Measurements from ENCODE around the gene PABPN1L. TPM values are rescaled to one million over a fixed set of nuclear protein-coding genes. Genes with fewer than 3 reads are reported as not detected.

Gene PABPN1L
- total and polyA plus RNA-seq, 2 donors (not counting 1 experiment from before 2014, with no cell fraction given), result 0.21 to 0.84 TPM

DNA sequence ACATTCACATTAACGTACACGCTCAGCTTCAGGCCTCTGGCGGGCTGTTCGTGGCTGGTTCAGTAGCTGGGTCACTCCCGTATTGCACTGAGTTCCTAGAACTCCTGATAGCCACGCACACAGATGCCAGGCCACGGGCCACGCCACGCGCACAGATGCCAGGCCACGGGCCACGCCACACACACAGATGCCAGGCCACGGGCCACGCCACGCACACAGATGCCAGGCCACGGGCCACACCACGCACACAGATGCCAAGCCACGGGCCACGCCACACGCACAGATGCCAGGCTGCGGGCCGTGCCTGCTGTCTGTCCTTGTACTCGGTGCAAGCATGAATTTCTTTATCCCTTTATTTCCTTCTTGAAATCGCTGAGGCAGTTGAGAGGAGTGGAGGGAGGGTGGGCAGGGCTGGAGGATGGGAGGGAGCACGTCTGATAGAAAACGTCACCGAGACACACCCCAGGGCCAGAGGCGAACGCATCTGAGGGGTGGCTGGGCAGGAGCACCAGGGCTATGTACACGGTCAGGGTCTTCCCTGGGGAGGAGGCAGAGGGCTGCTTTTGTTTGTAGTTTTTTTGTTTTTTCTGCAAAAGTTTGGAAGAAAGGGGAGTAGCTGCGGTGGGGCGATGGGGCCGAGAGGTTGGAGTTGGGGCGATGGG is 8.6 kb upstream of the PABPN1L start:
- H3K4me3 Mint-ChIP-seq, result no peak overlapping the region
- ATAC-seq (ENCODE audit: low read depth), result no peak
- no peak overlapping the region for H3K4me3 ChIP-seq (ENCODE audit: control extremely low read depth in 1 of 5, extremely low read depth in 1 of 5, insufficient read depth in 1 of 5, low read depth in 2 of 5, low read length in 4 of 5)
- peaks cover 0 to 41% of the 10 kb centered on the region in 2 experiments for H3K36me3 ChIP-seq (replicated peaks in 1 of 2; ENCODE audit: control extremely low read depth in 1 of 2, control insufficient read depth in 1 of 2, extremely low read depth in 1 of 2, insufficient read depth in 2 of 2, low read length in 1 of 2)
- H3K4me1 ChIP-seq (ENCODE audit: control insufficient read depth in 2 of 2, insufficient read depth in 2 of 2, low read length in 2 of 2), result peaks cover 13 to 19% of the 10 kb centered on the region in 2 donors
- H3K9ac ChIP-seq (ENCODE audit: low read length), result no peak overlapping the region
- H3K4me1 Mint-ChIP-seq, result peaks cover 9% of the 10 kb centered on the region
- peaks cover 65% of the 10 kb centered on the region for H4K20me1 ChIP-seq (ENCODE audit: control insufficient read depth, insufficient read depth, low read length, poor library complexity, severe bottlenecking)
- H2AFZ ChIP-seq (ENCODE audit: insufficient read depth, low read depth, low read length, poor library complexity, severe bottlenecking), result no peak overlapping the region
- no peak overlapping the region for H3K4me2 ChIP-seq (replicated peaks; ENCODE audit: low read depth, low read length, poor library complexity, severe bottlenecking)
- ChIA-PET POLR2A (no interaction called here), CTCF (interaction anchor here (0.7 kb wide), 1 partner anchor 18 kb away, joined by 3 read pairs; the partner anchor contains the start of gene TRAPPC2L)
- no peaks in the 10 kb centered on the region for H3K9me3 Mint-ChIP-seq (ENCODE audit: insufficient read depth)
- peaks cover 0 to 14% (median 2%) of the 10 kb centered on the region in 4 experiments for H3K27me3 ChIP-seq (replicated peaks in 1 of 4; ENCODE audit: control extremely low read depth in 1 of 4, control insufficient read depth in 3 of 4, insufficient read depth in 4 of 4, low read length in 3 of 4)
- no peak overlapping the region for H3K27ac ChIP-seq (ENCODE audit: low read length in 2 of 2)
- H3K27ac Mint-ChIP-seq, result peak overlapping the region; percentile 15
- 96% methylated on average over 28 of the region's 34 CpGs for WGBS (ENCODE audit: insufficient coverage)
- TF ChIP-seq EZH2 (IDR thresholded peaks at IDR 0.05; ENCODE audit: borderline replicate concordance, insufficient read depth, low read depth, low read length, poor library complexity, severe bottlenecking), result no peak
- TF ChIP-seq, protein P1, sequence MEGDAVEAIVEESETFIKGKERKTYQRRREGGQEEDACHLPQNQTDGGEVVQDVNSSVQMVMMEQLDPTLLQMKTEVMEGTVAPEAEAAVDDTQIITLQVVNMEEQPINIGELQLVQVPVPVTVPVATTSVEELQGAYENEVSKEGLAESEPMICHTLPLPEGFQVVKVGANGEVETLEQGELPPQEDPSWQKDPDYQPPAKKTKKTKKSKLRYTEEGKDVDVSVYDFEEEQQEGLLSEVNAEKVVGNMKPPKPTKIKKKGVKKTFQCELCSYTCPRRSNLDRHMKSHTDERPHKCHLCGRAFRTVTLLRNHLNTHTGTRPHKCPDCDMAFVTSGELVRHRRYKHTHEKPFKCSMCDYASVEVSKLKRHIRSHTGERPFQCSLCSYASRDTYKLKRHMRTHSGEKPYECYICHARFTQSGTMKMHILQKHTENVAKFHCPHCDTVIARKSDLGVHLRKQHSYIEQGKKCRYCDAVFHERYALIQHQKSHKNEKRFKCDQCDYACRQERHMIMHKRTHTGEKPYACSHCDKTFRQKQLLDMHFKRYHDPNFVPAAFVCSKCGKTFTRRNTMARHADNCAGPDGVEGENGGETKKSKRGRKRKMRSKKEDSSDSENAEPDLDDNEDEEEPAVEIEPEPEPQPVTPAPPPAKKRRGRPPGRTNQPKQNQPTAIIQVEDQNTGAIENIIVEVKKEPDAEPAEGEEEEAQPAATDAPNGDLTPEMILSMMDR (IDR thresholded peaks at IDR 0.05), result no peak
- intact Hi-C loops (cut with micrococcal nuclease), result no loop called here
- peaks cover 5% of the 10 kb centered on the region for H3K27me3 Mint-ChIP-seq
- no peak for DNase-seq
- no peaks in the 10 kb centered on the region for H3K79me2 ChIP-seq (ENCODE audit: control insufficient read depth, insufficient read depth, low read length)
- H3K9me3 ChIP-seq (ENCODE audit: control extremely low read depth in 1 of 3, control insufficient read depth in 2 of 3, insufficient read depth in 1 of 3, low read length in 2 of 3), result peaks cover 0 to 7% (median 0%) of the 10 kb centered on the region in 3 donors

DNA sequence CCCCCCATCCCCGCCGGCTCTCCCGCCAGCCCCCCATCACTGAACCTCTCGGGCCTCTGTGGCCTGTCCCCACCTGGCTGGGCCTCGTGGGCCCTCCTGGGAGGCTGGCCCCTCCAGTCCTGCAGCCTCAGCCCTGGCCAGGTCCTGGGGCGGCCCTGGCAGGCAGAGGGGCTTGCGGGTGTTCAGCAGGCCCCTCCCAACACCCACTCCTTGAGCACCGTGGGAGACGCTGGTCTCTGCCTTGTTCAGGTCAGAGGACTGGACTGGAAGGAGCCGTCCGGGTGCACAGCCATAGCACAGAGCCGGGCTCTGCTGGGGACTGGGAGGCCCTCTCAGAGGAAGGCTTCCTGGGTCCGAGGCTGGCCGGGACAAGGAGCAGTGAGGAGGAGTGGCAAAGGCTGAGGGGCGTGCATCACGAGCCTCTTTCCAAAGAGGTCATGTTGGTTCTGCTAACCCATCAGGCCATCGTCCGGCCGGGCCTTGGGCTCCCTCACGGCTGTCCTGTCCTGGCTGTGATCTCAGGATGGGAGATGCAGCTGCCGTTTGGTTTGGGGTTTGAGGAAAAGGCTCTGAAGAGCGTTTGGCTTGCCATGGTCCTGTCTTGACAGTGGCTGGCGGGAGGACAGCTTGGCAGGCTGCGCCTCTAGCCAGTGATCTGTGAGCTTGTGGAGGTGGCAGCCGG is 6.3 kb upstream of the PABPN1L start:
- DNase-seq (no peak), ATAC-seq (ENCODE audit: low read depth) (no peak)
- CTCF ChIA-PET, result no interaction called here
- Histone ChIP-seq H3K4me3 (ENCODE audit: control extremely low read depth in 1 of 5, extremely low read depth in 1 of 5, insufficient read depth in 1 of 5, low read depth in 2 of 5, low read length in 4 of 5) (no peak overlapping the region), H3K4me2 (replicated peaks; ENCODE audit: low read depth, low read length, poor library complexity, severe bottlenecking) (no peak overlapping the region), H3K27me3 (replicated peaks in 1 of 4; ENCODE audit: control extremely low read depth in 1 of 4, control insufficient read depth in 3 of 4, insufficient read depth in 4 of 4, low read length in 3 of 4) (peaks cover 0 to 31% (median 4%) of the 10 kb centered on the region in 4 experiments), H3K9ac (ENCODE audit: low read length) (no peak overlapping the region), H3K9me3 (ENCODE audit: control extremely low read depth in 1 of 3, control insufficient read depth in 2 of 3, insufficient read depth in 1 of 3, low read length in 2 of 3) (peaks cover 0 to 7% (median 0%) of the 10 kb centered on the region in 3 donors), H3K27ac (ENCODE audit: low read length in 2 of 2) (no peak overlapping the region), H3K36me3 (replicated peaks in 1 of 2; ENCODE audit: control extremely low read depth in 1 of 2, control insufficient read depth in 1 of 2, extremely low read depth in 1 of 2, insufficient read depth in 2 of 2, low read length in 1 of 2) (peaks cover 0 to 21% of the 10 kb centered on the region in 2 experiments), H3K4me1 (ENCODE audit: control insufficient read depth in 2 of 2, insufficient read depth in 2 of 2, low read length in 2 of 2) (peaks cover 13 to 19% of the 10 kb centered on the region in 2 donors), H2AFZ (ENCODE audit: insufficient read depth, low read depth, low read length, poor library complexity, severe bottlenecking) (no peak overlapping the region), H3K79me2 (ENCODE audit: control insufficient read depth, insufficient read depth, low read length) (no peaks in the 10 kb centered on the region), H4K20me1 (ENCODE audit: control insufficient read depth, insufficient read depth, low read length, poor library complexity, severe bottlenecking) (peaks cover 50% of the 10 kb centered on the region)
- no peak for TF ChIP-seq EZH2 (IDR thresholded peaks at IDR 0.05; ENCODE audit: borderline replicate concordance, insufficient read depth, low read depth, low read length, poor library complexity, severe bottlenecking)
- TF ChIP-seq, protein P1 (IDR thresholded peaks at IDR 0.05), result no peak
- Mint-ChIP-seq H3K4me1 (peaks cover 9% of the 10 kb centered on the region), H3K27ac (no peak overlapping the region), H3K4me3 (no peak overlapping the region), H3K9me3 (ENCODE audit: insufficient read depth) (no peaks in the 10 kb centered on the region), H3K27me3 (peaks cover 10% of the 10 kb centered on the region)
- POLR2A ChIA-PET, result no interaction called here
- intact Hi-C loops (cut with micrococcal nuclease), result no loop called here
- 70% methylated on average over 24 of the region's 25 CpGs for WGBS (ENCODE audit: insufficient coverage)
